Activated CD4-positive, alpha-beta memory T cell treated with anti-CD3 and anti-CD28 coated beads for 36 hours (primary cell): ENCODE results near the gene SAC3D1. TPM values are rescaled to one million over a fixed set of nuclear protein-coding genes. Genes with fewer than 3 reads are reported as not detected.

Experiments used
- CTCF ChIA-PET: fragments of 350-600 bp; sonication (Branson Sonifier 250); formaldehyde crosslinking; loops from one replicate; lab custom pipeline; 2021; ENCODE audit warnings: antibody characterized with exemption, inconsistent platforms; lab: Charles Lee
- POLR2A ChIA-PET: fragments of 350-600 bp; sonication (Branson Sonifier 250); formaldehyde crosslinking; loops from one replicate; lab custom pipeline; 2021; ENCODE audit warnings: antibody characterized with exemption; lab: Charles Lee
- DNase-seq: peaks from one replicate; pipeline ENCODE4 v3.0.0-alpha.2; 2020
- H3K27ac Mint-ChIP-seq: one replicate; pipeline ENCODE4 v1.8.0; 2021; ENCODE audit warnings: mixed read lengths
- H3K27me3 Mint-ChIP-seq: one replicate; pipeline ENCODE4 v1.8.0; 2021; ENCODE audit warnings: mixed read lengths
- H3K36me3 Mint-ChIP-seq: one replicate; pipeline ENCODE4 v1.8.0; 2021; ENCODE audit warnings: mixed read lengths
- H3K4me1 Mint-ChIP-seq: one replicate; pipeline ENCODE4 v1.8.0; 2021; ENCODE audit warnings: low read depth, mixed read lengths
- H3K4me3 Mint-ChIP-seq: one replicate; pipeline ENCODE4 v1.8.0; 2021; ENCODE audit warnings: mild to moderate bottlenecking, mixed read lengths
- H3K9me3 Mint-ChIP-seq: one replicate; pipeline ENCODE4 v1.8.0; 2021; ENCODE audit warnings: mixed read lengths
- intact Hi-C: fragments of 100-400 bp; cut with micrococcal nuclease; formaldehyde crosslinking; loops from one replicate; pipeline ENCODE4 v1.15.1; 2023
- total RNA-seq, 2 experiments: library from RNA; stranded (reverse); gene quantifications; one replicate each; pipeline ENCODE4 v1.2.3, GENCODE V29; 2021

The SAC3D1 gene
- total RNA-seq, 2 experiments from 2014 or later, result 14.2 to 14.7 TPM

GRCh38 chr11:65051398-65051858 is 10.4 kb downstream of the SAC3D1 start:
- intact Hi-C loops, result no loop called here

GRCh38 chr11:65053827-65054508 is 13.0 kb downstream of the SAC3D1 start:
- no peaks in the 10 kb centered on the region for H3K36me3 Mint-ChIP-seq
- peak overlapping the region; percentile 5 for H3K27ac Mint-ChIP-seq
- CTCF ChIA-PET, result no interaction called here
- intact Hi-C loops, result no loop called here
- peak; percentile 32 for DNase-seq
- H3K4me1 Mint-ChIP-seq, result peaks cover 14% of the 10 kb centered on the region
- POLR2A ChIA-PET, result no interaction called here
- H3K9me3 Mint-ChIP-seq, result no peaks in the 10 kb centered on the region
- H3K27me3 Mint-ChIP-seq, result no peaks in the 10 kb centered on the region
- H3K4me3 Mint-ChIP-seq, result peak overlapping the region; percentile 8

More at GRCh38 chr11:65051398-65051858, 10.4 kb downstream of the SAC3D1 start:
- Mint-ChIP-seq H3K4me1 (peaks cover 26% of the 10 kb centered on the region), H3K27me3 (no peaks in the 10 kb centered on the region), H3K4me3 (no peak overlapping the region), H3K36me3 (no peaks in the 10 kb centered on the region), H3K27ac (no peak overlapping the region), H3K9me3 (no peaks in the 10 kb centered on the region)
- peak; percentile 24 for DNase-seq
- CTCF ChIA-PET, result interaction anchor here (0.7 kb wide), 1 partner anchor 59 kb away, joined by 3 read pairs; no protein-coding TSS in a partner anchor
- POLR2A ChIA-PET, result no interaction called here

GRCh38 chr11:65055538-65055937 is 14.5 kb downstream of the SAC3D1 start:
- Mint-ChIP-seq H3K4me1 (peaks cover 14% of the 10 kb centered on the region), H3K4me3 (no peak overlapping the region), H3K27me3 (no peaks in the 10 kb centered on the region), H3K36me3 (no peaks in the 10 kb centered on the region), H3K27ac (no peak overlapping the region), H3K9me3 (no peaks in the 10 kb centered on the region)
- intact Hi-C loops, result no loop called here
- CTCF ChIA-PET, result interaction anchor here (0.9 kb wide), 1 partner anchor 206 kb away, joined by 3 read pairs; no protein-coding TSS in a partner anchor
- POLR2A ChIA-PET, result interaction anchor here (0.6 kb wide), 1 partner anchor 117 kb away, joined by 3 read pairs; no protein-coding TSS in a partner anchor
- no peak for DNase-seq

- Mint-ChIP-seq H3K4me1 (peaks cover 14% of the 10 kb centered on the region), H3K27me3 (no peaks in the 10 kb centered on the region), H3K36me3 (no peaks in the 10 kb centered on the region), H3K9me3 (no peaks in the 10 kb centered on the region), H3K27ac (no peak overlapping the region), H3K4me3 (no peak overlapping the region)
- DNase-seq, result no peak
- intact Hi-C loops, result no loop called here
- POLR2A ChIA-PET, result no interaction called here
- CTCF ChIA-PET, result no interaction called here
Measured at GRCh38 chr11:65056999-65057398, 16.0 kb downstream of the SAC3D1 start.

GRCh38 chr11:65057526-65057925 is 16.5 kb downstream of the SAC3D1 start:
- CTCF ChIA-PET, result no interaction called here
- no peaks in the 10 kb centered on the region for H3K36me3 Mint-ChIP-seq
- no peak overlapping the region for H3K4me3 Mint-ChIP-seq
- H3K9me3 Mint-ChIP-seq, result no peaks in the 10 kb centered on the region
- POLR2A ChIA-PET, result no interaction called here
- no peak for DNase-seq
- H3K27ac Mint-ChIP-seq, result no peak overlapping the region
- H3K4me1 Mint-ChIP-seq, result peaks cover 14% of the 10 kb centered on the region
- intact Hi-C loops, result no loop called here
- no peaks in the 10 kb centered on the region for H3K27me3 Mint-ChIP-seq

GRCh38 chr11:65058012-65058411 is 17.0 kb downstream of the SAC3D1 start:
- H3K4me3 Mint-ChIP-seq, result no peak overlapping the region

GRCh38 chr11:65058419-65059054 is 17.5 kb downstream of the SAC3D1 start, which contains the start of gene NAALADL1:
Gene NAALADL1, minus strand, starts transcription at chr11:65058553. Its CDS starts 32 bp downstream, at chr11:65058521.
- CTCF ChIA-PET, result interaction anchor here (0.8 to 1.4 kb wide), 2 partner anchors 41 to 46 kb away, joined by 3 read pairs; no protein-coding TSS in a partner anchor
- Mint-ChIP-seq H3K4me3 (no peak within 1 kb of the TSS), H3K27me3 (no peaks in the 10 kb centered on the region), H3K4me1 (peaks cover 12% of the 10 kb centered on the region), H3K36me3 (no peaks in the 10 kb centered on the region), H3K27ac (no peak within 1 kb of the TSS), H3K9me3 (no peaks in the 10 kb centered on the region)
- POLR2A ChIA-PET, result no interaction called here
- no peak for DNase-seq
- intact Hi-C loops, result no loop called here

More at GRCh38 chr11:65058012-65058411, 17.0 kb downstream of the SAC3D1 start:
- POLR2A ChIA-PET, result no interaction called here
- no peaks in the 10 kb centered on the region for H3K27me3 Mint-ChIP-seq
- no peak overlapping the region for H3K27ac Mint-ChIP-seq
- no peak for DNase-seq
- CTCF ChIA-PET, result no interaction called here
- no peaks in the 10 kb centered on the region for H3K9me3 Mint-ChIP-seq
- peaks cover 14% of the 10 kb centered on the region for H3K4me1 Mint-ChIP-seq
- intact Hi-C loops, result no loop called here
- no peaks in the 10 kb centered on the region for H3K36me3 Mint-ChIP-seq

GRCh38 chr11:65059523-65059922 is 18.5 kb downstream of the SAC3D1 start:
- H3K27me3 Mint-ChIP-seq, result no peaks in the 10 kb centered on the region
- no peaks in the 10 kb centered on the region for H3K36me3 Mint-ChIP-seq
- DNase-seq, result no peak
- POLR2A ChIA-PET, result no interaction called here
- H3K4me3 Mint-ChIP-seq, result no peak overlapping the region
- intact Hi-C loops, result no loop called here
- H3K9me3 Mint-ChIP-seq, result no peaks in the 10 kb centered on the region
- CTCF ChIA-PET, result interaction anchor here (1.4 kb wide), 1 partner anchor 47 kb away, joined by 3 read pairs; no protein-coding TSS in a partner anchor
- H3K4me1 Mint-ChIP-seq, result peaks cover 3% of the 10 kb centered on the region
- no peak overlapping the region for H3K27ac Mint-ChIP-seq

- Mint-ChIP-seq H3K36me3 (no peaks in the 10 kb centered on the region), H3K27me3 (no peaks in the 10 kb centered on the region), H3K9me3 (no peaks in the 10 kb centered on the region), H3K4me3 (no peak overlapping the region), H3K27ac (no peak overlapping the region), H3K4me1 (no peaks in the 10 kb centered on the region)
- POLR2A ChIA-PET, result no interaction called here
- CTCF ChIA-PET, result no interaction called here
- intact Hi-C loops, result loop anchor here (5.0 kb wide), 1 partner anchor 48 kb away; the partner anchor contains the start of gene ARL2
- no peak for DNase-seq
Measured at GRCh38 chr11:65059959-65060824, 19.2 kb downstream of the SAC3D1 start.

- no peak for DNase-seq
- Mint-ChIP-seq H3K36me3 (no peaks in the 10 kb centered on the region), H3K4me3 (no peak overlapping the region), H3K27me3 (no peaks in the 10 kb centered on the region), H3K4me1 (no peaks in the 10 kb centered on the region), H3K9me3 (no peaks in the 10 kb centered on the region), H3K27ac (no peak overlapping the region)
- intact Hi-C loops, result loop anchor here (5.0 kb wide), 1 partner anchor 49 kb away; the partner anchor contains the start of gene ARL2
- ChIA-PET CTCF (no interaction called here), POLR2A (no interaction called here)
Measured at GRCh38 chr11:65060913-65061408, 20.0 kb downstream of the SAC3D1 start.

GRCh38 chr11:65063532-65063931 is 22.5 kb downstream of the SAC3D1 start:
- ChIA-PET POLR2A (no interaction called here), CTCF (no interaction called here)
- Mint-ChIP-seq H3K36me3 (no peaks in the 10 kb centered on the region), H3K4me1 (no peaks in the 10 kb centered on the region), H3K27ac (no peak overlapping the region), H3K27me3 (no peaks in the 10 kb centered on the region), H3K9me3 (no peaks in the 10 kb centered on the region), H3K4me3 (no peak overlapping the region)
- DNase-seq, result no peak
- intact Hi-C loops, result loop anchor here (5.0 kb wide), 1 partner anchor 51 kb away; the partner anchor contains the start of gene ARL2
